HG02678 (cell line): ENCODE results near the gene MCEE.
"Not testable (repeated sequence)": the region's sequence is repeated elsewhere in the genome, so short reads cannot be mapped to it uniquely, and the experiment has no call there.

Experiments
- ATAC-seq: cut with Tn5 transposase; IDR thresholded peaks from one replicate; pipeline ENCODE4 v1.9.1; 2021; ENCODE audit warnings: mild to moderate bottlenecking, moderate library complexity; ENCODE audit not compliant: unreplicated experiment

The MCEE gene

GRCh38 chr2:71083752-71084312 lies 46.2 kb downstream of the MCEE start:
- not testable (repeated sequence) for ATAC-seq

GRCh38 chr2:71083297-71083696 lies 46.7 kb downstream of the MCEE start:
- not testable (repeated sequence) for ATAC-seq

- peak; percentile 46 for ATAC-seq
Measured at GRCh38 chr2:71082402-71083252, 47.4 kb downstream of the MCEE start.

GRCh38 chr2:71078624-71079023 lies 51.4 kb downstream of the MCEE start:
- ATAC-seq, result no peak

- ATAC-seq, result no peak
Measured at GRCh38 chr2:71074893-71075395, 55.1 kb downstream of the MCEE start.

- no peak for ATAC-seq
Measured at GRCh38 chr2:71073475-71073874, 56.6 kb downstream of the MCEE start.

GRCh38 chr2:71072492-71072891 lies 57.5 kb downstream of the MCEE start:
- no peak for ATAC-seq

- ATAC-seq, result peak; percentile 45
Measured at GRCh38 chr2:71071681-71072398, 58.2 kb downstream of the MCEE start.

- no peak for ATAC-seq
Measured at GRCh38 chr2:71070294-71071093, 59.5 kb downstream of the MCEE start.

- no peak for ATAC-seq
Measured at GRCh38 chr2:71069376-71069775, 60.7 kb downstream of the MCEE start.

GRCh38 chr2:71068218-71069035 lies 61.6 kb downstream of the MCEE start, which contains the start of gene NAGK:
NAGK (plus strand) TSS chr2:71068648; CDS start chr2:71068684, 36 bp downstream.
- peak; percentile 51 for ATAC-seq

- ATAC-seq, result peak; percentile 1
Measured at GRCh38 chr2:71067567-71068217, 62.3 kb downstream of the MCEE start.

- no peak for ATAC-seq
Measured at GRCh38 chr2:71066856-71067255, 63.2 kb downstream of the MCEE start.

- peak; percentile 33 for ATAC-seq
Measured at GRCh38 chr2:71064754-71065621, 65.0 kb downstream of the MCEE start.

GRCh38 chr2:71064110-71064611 lies 65.9 kb downstream of the MCEE start:
- no peak for ATAC-seq

GRCh38 chr2:71063216-71063615 lies 66.8 kb downstream of the MCEE start:
- ATAC-seq, result peak; percentile 24

- ATAC-seq, result no peak
Measured at GRCh38 chr2:71060871-71061270, 69.2 kb downstream of the MCEE start.

GRCh38 chr2:71060211-71060610 lies 69.8 kb downstream of the MCEE start:
- no peak for ATAC-seq
